ENCODE measurements around the gene KRTAP12-4.
"Not testable (repeated sequence)": the region's sequence is repeated elsewhere in the genome, so short reads cannot be mapped to it uniquely, and the experiment has no call there.

The KRTAP12-4 gene

DNA sequence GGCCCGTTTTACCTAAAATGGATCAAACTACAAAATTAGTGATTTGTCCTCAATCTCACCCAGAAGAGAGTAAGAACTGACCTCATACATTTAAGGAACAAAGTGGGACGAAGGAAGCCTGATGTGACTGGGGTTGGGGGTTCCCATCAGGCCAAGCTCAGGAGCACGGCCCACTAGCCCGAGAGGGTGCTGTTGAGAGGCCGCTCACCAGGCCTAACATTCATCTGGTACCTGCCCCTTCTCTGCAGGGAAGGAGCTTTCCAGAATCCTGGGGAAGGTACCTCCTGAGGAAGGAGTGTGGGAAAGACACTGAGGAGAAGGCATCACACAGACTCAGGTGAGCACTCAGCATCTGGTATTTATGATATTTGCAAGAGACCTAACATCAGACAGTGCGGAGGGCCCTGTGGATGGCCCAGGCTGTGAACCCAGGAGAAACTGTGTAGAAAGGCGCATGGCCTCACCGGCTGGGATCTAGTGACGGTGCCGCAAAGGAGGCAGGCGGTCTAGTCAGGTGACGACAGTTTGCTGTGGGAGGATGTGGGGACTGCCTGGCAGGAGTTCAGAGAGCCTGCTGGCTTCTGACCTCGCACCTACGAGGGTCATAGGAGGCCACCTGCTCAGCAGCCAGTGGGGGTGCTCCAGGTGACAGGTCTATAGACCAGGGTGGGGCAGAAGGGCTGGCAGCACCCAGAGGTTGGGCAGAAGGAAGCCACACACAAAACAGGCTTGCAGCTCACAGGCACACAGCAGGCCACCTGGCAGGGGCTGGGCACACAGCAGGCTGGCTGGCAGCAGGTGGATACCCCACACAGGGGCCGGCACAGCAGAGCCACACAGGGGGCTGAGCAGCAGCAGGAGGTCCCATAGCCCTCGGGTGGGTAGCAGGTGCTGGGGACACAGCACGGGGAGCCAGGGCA, 543 bp downstream of the KRTAP12-4 start:
- DNase-seq = peak; percentile 67

DNA sequence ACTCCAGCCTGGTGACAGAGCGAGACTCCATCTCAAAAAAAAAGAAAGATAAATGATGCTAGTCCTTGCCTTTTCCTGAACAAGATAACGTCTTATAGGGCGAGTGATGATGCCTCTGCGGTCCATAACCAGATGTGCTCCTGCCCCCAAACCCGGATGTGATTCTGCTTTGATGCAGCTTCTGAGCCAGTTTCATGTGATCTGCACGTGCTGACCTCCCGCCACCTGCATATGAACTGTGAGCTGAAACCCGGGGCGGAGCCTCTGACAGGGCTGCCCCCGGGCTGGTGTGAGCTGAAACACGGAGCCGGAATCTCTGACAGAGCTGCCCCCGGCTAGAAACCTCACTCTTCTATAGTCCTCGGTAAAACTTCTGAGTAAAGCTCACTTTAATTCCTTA, 1.3 kb downstream of the KRTAP12-4 start:
- DNase-seq = no peak

DNA sequence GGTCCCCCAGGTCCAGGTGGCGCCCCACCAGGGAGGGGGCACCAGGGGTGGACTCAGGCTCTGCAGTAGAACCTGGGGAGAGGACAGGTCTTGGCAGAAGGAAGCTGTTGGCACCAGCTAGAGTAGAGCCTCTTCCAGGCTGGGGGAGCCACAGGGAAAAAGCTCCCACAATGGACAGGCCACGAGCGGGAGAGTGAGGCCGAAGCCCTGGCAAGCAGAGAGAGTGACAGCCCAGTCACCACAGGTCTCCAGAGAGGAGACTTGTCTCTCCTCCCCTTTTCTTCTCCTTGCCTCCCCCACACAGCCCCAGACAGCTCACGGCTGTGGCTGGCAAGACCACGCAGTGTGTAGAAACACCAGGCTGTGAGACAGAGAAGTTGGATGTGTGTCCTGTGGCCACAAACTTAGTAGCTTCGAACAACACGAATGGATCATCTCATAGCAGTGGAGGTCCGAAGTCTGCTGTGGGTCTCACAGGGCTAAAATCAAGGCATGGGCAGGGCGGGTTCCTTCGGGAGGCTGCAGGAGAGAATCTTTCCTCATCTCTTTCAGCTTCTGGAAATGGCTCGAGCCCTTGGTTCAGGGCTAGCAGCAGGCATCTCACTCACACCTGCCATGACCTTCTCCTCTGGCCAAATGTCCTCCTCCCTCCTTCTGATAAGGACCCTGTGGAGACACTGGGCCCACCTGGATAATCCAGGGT, 3.3 kb downstream of the KRTAP12-4 start:
- DNase-seq = no peak

DNA sequence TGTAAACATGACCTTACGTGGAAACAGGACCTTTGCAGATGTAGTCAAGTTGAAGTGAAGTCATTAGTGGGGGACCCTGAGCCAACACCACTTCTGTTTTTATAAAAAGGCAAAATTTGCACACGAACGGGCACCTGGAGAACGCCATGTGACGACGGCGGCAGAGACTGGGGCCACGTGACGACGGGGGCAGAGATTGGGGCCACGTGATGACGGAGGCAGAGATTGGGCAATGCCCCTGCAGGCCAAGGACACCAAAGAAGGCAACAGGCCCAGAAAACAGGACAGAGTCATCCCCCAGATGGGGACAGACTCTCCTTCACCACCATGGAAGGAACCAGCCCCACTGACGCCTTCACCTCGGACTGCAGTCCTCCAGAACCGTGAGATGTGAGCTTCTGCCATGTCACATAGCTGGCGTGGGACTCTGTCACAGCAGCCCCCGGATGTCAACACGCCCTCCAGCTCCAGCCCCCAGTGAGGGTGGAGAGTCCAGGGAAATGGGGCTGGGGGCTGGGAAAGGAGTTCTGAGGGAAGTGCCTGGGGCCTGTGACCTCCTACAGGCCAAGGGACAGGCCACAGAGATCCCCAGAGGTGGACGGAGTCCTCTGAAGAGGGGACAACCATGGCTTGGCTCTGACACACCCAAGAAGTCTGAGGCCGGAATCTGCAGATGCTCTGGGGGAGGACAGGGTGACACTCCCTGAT, 4.0 kb downstream of the KRTAP12-4 start:
- DNase-seq = no peak

DNA sequence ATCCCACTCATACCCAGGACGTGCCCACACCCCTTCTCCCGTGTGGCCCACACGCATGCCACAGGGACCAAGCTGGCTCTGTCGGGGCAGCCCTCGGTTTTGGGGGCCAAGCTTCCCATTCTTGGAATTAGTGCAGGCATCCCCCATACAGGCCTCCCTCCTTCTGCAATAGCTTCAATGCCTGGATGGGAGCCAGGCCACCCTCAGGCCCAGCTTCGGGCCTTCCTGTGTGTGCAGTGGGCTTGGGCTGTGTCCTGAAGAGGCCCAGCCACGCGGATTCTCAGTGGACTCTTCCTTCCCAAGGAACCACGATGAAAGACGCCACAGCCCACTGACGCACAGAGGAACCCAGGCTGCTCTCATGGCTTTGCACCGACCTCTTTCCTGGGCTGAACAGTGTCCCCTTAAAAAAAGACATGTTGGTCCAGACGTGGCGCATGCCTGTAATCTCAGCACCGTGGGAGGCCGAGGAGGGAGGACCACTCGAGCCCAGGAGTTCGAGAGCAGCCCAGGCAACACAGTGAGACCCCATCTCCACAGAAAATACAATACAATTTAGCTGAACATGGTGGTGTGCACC, 4.8 kb downstream of the KRTAP12-4 start:
- no peak for DNase-seq

DNA sequence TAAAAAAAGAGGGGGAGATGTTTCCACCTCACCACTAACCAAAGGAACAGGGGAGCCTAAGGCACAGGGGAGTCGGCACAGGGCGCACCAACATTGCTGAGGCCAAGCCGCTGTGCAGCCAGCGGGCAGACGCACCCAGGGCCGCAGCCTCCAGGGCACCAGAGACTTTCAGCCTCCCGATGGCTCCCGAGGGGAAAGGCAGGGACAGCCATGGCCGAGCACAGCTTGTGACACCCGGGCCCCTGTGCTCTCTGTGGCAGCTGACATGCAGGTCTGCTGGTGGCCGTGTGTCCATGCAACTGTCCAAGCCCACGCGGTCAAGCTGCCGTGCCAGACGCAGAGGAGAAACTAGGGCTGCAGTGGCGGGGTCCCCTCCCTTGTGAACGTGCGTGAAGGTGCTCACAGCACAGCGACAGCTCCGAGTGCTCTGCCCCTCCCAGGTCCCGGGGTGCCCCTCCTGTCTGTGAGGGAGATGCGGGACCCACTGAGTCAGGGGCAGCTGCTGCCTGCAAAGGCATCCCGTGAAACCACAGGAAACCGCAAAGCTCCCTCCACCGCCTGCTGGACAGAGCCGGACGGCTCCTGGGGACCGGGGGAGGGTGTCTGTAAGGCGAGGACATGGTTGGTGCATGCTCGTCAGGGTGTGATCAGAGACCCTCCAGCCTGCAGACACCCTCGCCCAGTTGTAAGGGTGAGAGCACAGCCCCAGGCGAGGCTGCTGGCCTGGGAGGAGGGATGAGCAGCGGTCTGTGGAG, 5.7 kb downstream of the KRTAP12-4 start:
- no peak for DNase-seq

DNA sequence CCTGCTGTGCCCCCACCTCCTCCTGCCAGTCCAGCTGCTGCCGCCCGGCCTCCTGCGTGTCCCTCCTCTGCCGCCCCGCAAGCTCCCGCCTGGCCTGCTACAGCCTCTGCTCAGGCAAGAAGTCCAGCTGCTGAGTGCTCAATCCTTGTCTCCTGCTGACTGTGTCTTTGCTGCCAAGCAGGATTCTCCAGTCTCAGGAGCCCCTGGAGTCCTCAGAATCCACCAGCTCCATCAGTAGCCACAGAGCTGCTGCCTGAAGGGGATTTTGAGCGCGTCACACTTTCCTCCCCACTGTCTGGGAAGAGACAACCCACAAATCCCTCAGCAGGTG, 7.3 kb downstream of the KRTAP12-4 start:
- DNase-seq = no peak

DNA sequence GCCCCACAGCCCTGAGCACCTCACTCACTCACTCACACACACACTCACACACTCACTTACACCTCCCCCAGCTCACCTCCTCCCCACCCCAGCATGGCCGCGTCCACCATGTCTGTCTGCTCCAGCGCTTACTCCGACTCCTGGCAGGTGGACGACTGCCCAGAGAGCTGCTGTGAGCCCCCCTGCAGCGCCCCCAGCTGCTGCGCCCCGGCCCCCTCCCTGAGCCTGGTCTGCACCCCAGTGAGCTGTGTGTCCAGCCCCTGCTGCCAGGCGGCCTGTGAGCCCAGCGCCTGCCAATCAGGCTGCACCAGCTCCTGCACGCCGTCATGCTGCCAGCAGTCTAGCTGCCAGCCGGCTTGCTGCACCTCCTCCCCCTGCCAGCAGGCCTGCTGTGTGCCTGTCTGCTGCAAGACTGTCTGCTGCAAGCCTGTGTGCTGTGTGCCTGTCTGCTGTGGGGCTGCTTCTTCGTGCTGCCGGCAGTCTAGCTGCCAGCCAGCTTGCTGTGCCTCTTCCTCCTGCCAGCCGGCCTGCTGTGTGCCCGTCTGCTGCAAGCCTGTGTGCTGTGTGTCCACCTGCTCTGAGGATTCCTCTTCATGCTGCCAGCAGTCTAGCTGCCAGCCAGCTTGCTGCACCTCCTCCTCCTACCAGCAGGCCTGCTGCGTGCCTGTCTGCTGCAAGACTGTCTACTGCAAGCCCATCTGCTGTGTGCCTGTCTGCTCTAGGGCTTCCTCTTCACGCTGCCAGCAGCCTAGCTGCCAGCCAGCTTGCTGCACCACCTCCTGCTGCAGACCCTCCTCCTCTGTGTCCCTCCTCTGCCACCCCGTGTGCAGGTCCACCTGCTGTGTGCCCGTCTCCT, 7.9 kb downstream of the KRTAP12-4 start, which contains the start of gene KRTAP10-11:
TSS of gene KRTAP10-11 (plus strand) at position 49 of the 856 bp plus-strand sequence. CDS start at position 94, 45 bp downstream.
- DNase-seq = not testable (repeated sequence)

DNA sequence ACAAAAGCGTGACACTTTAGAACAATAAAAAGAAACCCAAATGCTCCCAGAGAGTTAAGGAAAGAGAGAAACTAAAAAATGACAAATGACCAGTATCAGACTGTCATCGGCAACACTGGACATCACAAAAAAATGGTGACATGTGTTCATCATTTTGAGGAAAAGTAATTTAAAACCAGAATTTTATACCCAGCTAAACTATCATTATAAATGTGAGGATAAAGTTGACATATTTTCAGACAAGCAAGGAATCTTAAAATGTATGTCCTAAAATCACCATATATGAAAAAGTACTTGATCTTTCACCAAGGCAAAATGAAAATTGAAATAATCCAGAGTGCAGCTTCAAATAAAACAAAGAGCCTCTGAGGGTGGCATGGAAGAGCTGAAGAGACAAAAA, 9.6 kb downstream of the KRTAP12-4 start:
- no peak for DNase-seq

DNA sequence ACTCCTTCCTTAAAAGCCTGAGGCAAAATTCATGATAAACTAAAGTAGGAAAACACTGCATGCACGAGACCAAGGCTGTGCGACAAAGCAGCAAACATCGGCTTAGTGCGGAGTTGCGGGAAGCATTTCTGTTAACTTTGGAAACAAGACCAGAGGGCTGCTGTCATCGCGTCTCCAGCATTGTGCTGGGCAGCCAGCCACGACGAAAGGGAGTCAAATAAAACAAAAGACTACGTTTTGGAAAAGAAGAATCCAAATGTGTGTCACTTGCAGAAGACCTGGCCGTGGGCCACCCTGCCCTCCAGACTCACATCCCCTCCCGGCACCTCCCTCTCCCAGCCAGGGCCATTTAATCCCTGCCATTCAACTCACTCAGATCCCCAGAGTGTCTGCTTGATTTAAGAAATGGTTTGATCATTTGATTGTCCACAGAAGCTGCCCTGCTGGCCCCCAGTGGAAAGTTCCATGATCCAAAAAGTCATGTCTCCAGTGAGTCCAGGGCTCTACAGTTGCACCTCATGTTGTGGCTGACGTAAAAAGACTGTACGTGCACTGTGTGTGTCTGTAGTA, 10.6 kb downstream of the KRTAP12-4 start:
- DNase-seq = no peak

DNA sequence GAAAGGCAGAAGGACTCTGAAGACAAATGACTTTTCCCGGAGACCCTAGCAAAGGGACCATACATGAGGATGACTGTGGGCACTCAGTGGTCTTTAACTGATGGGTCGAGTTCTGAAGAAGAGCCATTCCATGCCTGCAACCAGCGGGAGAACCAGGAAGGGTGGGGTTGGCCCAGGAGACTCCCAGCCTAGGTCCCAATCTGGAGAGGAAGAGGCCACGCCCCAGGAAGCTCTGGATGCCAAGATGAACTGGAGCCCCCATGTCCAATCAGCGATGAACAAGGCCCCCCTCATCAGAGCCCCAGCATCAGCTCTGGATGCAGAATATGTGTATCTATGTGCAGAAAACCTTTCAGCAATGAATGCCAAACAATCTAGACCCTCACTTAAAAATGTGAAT, 13.7 kb downstream of the KRTAP12-4 start:
- no peak for DNase-seq

DNA sequence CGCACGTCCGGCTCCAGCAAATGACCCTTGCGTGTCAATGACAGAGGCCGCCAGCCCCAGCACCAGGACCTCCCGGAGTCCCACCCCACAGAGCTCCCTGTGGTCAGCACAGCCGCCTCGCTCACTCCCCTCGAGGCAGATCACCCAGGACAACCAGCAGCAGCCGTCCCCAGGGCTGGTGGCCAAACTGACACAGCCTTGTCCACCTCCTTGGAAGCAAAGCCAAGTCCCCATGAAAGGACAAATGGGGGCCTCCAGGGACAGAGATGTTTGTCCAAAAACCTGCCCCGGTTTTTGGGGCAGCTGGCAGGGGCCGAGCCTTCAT, 15.2 kb downstream of the KRTAP12-4 start:
- no peak for DNase-seq

DNA sequence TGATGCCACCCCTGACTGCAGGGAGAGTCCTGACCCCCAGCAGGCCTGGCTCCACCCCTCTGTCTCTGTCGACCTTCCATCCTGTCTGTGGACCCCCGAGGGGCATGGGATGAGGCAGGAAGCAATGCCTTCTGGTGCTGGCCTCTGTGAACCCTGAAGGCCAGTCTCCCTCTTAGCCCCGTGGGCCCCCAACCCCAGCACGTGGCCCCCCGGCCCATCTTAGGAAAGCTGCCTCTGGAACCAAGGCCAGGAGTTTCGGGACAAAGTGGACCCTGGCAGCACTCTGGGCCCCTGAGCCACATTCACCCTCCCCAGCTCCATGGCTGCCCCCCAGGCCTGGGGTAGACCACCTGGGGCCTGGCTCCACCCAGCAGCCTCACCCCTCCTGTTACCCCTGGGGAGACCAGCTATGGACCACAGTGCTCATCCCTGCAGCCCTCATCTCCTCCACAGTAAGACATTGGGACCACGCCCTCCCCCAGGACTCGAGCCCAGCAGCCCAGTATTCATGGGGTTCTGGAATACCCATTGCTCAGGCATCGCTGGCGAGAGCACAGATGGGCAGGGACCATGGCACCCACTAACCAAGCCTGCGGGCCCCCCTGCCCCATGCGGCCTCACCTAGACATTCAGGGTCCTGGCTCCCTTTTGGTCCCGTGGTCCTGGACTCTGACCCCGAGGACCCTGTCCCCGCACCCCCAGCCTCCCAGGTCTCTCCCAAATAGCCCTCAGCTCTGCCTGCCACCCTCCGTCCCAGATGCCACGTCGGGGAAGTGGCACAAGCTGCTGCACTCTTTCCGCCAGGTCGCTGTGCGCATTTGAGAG, 15.7 kb downstream of the KRTAP12-4 start:
- not testable (repeated sequence) for DNase-seq

DNA sequence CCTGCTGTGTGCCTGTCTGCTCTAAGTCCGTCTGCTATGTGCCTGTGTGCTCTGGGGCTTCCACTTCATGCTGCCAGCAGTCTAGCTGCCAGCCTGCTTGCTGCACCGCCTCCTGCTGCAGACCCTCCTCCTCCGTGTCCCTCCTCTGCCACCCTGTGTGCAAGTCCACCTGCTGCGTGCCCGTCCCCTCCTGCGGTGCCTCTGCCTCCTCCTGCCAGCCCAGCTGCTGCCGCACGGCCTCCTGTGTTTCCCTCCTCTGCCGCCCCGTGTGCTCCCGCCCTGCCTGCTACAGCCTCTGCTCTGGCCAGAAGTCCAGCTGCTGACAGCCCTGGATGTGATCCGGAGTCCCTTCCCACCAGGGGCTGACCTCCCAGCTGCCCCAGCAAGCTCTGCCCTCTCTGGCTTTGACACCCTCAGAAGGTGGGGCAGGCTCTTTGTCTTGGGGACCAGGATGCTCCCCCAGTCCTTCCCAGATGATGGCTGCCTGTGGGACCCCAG, 16.6 kb downstream of the KRTAP12-4 start:
- DNase-seq = not testable (repeated sequence)

DNA sequence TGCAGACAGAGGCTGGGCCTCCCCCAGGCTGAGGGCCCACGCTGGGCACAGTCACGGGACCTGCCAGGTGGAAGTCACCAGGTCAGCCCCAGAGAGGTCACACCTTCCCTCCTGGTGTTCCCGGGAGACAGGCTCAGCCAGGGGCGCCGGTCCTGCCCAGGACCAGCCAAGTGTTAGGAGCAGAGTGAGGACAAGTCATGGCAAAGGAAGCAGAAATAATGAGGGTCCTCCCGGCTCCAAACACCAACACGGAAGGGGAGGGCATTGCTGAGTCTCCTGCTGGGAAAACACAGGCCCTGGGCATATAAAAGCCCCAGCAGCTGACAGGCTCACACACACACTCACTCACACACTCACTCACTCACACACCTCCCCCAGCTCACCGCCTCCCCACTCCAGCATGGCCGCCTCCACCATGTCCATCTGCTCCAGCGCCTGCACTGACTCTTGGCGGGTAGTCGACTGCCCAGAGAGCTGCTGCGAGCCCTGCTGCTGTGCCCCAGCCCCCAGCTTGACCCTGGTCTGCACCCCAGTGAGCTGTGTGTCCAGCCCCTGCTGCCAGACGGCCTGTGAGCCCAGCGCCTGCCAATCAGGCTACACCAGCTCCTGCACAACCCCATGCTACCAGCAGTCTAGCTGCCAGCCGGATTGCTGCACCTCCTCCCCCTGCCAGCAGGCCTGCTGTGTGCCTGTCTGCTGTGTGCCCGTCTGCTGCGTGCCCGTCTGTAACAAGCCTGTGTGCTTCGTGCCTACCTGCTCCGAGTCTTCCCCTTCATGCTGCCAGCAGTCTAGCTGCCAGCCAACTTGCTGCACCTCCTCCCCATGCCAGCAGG, 17.2 kb downstream of the KRTAP12-4 start, which contains the start of gene KRTAP10-10:
TSS of gene KRTAP10-10 (plus strand) at position 339 of the 833 bp plus-strand sequence. CDS start at position 401, 62 bp downstream.
- DNase-seq = no peak

DNA sequence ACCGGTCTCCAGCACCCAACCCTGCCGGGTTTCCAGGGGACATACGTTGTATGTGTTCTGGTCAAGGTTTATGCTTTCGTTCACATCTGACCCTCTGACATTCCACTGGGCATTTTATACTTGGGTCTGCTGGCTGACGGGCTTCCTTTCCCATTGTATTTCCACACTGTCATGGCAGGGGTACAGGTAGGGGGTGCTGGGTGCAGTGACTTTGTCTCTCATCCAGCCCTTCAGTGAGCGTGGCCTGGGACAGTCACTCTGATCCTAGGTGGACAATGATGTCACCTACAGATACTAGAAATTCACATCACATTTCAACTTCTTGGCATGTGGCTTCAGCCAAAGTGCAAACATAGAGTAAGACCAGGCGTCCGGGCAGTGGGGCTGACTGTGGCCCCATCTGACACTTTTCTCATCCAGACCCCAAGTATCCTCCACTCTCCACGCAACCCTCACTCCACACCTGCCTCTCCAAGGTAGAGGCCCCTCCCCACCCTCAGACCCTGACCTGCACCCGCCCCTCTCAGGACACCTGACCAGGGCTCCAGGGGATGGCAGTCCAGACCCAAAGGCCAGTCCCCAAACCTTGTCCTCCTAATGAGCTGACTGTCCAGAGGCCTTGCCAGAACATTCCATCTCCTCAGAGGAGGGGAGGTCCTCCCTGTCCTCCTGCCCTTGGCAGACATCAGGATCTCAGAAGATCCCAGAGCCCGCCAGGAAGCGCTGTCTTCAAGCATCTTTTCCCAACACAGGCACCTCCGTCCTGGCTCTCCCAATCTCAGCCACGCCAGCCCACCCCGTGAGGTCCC, 18.0 kb downstream of the KRTAP12-4 start:
- no peak for DNase-seq

DNA sequence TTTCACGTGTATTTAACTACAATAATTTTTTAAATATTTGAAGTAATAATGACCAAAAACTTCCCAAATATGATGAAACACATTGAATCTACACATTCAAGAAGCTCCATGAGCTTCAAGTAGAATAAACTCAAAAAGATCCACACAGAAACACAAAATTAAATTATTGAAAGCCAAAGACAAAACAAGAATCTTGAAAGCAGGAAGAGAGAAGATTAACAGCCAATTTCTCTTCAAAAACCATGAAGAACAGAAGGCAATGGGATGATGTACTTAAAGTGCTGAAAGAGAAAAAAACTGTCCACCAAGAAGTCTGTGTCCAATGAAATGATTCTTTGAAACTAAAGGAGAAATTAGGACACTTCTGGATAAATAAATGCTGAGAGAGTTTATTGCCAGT, 22.4 kb downstream of the KRTAP12-4 start:
- DNase-seq = no peak

DNA sequence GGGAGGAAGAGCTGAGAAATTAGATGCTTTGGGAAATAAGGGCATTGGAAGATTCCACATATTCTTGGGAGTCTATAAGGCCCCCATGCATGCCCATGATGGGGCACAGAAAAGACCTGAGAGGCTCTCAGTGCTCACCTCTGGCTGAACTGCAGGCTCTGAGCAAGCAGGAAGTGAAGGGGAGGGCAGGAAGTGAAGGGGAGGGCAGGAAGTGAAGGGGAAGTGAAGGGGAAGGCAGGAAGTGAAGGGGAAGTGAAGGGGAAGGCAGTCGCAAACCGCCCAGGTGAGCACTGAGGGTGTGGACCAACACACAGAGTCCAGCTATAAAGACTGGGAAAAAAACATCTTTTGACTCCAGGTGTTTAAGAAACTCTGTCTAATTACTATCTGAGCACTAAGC, 24.0 kb downstream of the KRTAP12-4 start:
- DNase-seq = no peak

All from activated CD4-positive, alpha-beta T cell treated with anti-CD3 and anti-CD28 coated beads, Interleukin-2, amount 50 U/mL, for 1 hour (primary cell).